GM21529 (cell line): ENCODE results near the gene ATP8A1.

Experiments
- ATAC-seq: cut with Tn5 transposase; IDR thresholded peaks from one replicate; pipeline ENCODE4 v1.9.1; 2021; ENCODE audit not compliant: unreplicated experiment

The ATP8A1 gene

DNA sequence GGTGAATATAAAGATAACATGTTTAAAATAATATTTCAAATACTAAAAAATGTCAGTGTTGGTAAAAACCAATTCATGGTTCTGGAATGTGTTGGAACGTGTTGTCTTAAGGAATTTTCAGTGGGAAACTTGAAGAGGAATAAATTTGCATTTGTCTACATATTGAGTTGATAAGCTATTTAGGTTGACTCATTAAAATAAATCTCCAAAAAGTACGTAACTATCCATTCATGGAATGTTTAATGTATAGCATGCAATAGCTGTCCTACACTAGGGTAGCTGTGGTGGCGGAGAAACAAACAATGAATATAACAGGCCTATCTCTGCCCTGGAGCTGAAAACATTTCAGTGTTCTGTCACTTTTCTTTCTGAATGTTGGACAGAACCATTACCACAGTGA, 239.4 kb downstream of the ATP8A1 start:
- ATAC-seq, result no peak

DNA sequence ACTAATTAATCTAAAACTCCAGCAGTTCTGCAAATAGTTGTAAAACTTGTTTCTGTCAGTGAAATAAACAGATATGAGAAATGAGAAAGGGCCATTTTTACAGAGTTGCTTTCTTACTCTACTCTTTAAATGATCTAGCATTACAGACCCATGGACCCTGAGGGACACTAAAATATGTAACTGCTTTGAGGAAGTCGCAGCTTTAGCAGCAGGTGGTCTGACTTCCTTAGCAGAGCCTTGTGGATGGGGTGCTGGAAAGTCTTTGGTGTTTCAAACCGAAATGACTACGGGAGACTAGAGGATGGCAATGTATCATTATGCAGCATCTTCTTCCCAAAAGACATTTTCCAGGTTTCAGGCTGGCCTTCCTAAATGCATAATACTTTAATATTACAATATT, 240.9 kb downstream of the ATP8A1 start:
- no peak for ATAC-seq

DNA sequence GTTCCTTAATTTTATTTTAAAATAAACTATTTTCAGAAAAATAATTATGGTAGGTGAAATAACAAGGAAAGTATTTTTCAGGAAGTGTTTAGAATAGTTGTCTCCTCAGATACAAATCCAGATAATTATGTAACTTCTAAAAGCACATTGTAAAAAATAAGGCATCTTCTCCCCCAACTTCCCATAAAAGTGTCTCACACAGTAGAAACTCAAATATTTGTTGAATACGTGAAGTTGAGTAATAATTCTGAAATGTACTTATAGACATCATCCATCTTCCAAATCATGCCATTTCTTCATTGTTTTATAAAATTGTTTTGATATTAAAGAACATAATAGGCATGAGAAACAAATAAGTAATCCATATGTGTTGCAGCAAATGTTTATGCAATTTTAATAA, 241.6 kb downstream of the ATP8A1 start:
- ATAC-seq, result no peak

DNA sequence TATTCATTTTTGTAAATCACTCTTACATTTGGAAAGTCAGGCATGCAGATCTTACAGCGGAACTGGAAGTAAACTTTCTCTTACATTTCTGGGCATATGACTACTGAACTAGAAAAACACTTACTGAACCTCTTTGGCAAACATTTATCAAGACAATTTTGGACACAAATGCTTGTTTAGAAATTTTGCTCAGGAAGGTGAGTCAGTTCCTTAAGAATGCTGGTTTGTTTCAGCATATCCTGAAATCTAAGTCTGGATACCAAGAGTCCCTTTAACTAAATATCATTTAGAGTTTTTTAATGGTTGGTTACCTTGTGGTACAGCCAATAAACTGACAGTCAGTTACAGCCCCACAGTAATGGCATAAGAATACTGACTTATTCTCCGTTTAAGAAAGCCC, 244.7 kb downstream of the ATP8A1 start:
- ATAC-seq, result no peak

DNA sequence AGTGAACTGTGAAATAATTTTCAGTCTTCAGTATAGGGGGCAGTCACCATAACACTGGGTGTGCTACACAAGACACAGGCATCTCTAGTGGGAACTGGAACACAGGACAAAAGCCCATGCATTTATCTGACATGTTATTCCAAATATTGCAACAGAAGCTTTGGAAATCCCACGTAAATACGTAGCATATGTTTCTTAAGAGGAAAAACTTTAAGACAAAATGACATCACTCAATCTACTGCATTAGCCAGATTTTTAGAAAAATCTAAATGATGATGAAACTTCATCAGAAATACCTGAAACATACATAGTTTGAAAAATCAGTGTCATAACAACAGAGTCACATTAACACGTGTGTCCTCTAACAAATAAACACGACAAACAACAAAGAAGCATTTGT, 245.1 kb downstream of the ATP8A1 start:
- no peak for ATAC-seq

DNA sequence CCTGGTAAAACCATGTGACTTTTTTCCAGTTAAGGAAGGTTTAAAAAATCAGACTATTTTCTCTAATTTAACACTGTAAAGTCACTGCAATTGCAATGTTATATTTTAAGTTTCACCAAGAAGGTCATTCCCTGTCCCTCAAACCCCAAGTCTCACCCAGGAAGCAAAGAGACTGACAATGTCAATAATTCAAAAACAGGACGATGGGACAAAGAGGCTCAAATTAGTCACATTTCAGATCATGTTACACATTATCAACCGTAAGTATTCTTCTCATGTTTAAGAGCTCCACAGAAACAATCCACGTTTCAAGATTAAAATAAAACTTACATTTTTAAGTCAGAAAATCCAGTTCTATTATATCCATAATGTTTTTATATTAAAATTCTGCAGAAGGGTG, 246.5 kb downstream of the ATP8A1 start:
- ATAC-seq, result no peak

DNA sequence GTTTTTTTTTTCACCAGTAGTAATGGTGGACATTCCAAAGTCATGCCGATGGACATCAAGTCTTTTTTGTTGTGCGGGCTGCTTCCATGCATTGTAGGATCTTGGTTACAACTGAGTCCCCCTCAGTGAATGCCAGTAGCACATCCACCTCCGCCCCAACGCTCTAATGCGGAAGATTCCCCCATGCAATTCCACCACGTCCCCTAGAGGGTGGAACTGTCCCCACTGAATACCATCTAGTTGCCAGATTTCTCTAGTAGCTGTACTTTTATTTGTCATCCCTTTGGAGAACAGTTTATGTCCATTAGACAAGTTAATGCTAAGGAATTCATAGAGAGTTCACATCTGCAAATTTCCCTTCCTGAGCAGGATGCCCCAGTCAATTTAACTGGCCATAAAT, 252.9 kb downstream of the ATP8A1 start:
- ATAC-seq, result no peak

DNA sequence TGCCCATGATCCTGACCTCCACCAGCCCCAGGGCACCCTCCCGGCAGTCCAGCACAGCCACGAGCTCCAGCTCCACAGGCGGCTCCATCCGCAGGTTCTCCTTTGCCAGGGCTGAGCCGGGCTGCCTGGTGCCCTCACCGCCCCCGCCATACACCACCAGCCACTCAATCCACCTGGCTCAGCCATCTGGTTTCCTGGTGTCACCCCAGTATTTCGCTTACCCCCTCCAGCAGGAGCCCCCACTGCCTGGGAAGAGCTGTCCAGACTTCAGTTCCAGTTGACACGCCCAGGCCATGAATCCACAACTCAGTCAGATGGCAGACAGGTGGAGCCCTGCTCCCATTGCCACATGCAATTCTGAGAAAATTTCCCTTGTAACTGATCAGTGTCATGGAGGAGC, 255.7 kb downstream of the ATP8A1 start:
- no peak for ATAC-seq

DNA sequence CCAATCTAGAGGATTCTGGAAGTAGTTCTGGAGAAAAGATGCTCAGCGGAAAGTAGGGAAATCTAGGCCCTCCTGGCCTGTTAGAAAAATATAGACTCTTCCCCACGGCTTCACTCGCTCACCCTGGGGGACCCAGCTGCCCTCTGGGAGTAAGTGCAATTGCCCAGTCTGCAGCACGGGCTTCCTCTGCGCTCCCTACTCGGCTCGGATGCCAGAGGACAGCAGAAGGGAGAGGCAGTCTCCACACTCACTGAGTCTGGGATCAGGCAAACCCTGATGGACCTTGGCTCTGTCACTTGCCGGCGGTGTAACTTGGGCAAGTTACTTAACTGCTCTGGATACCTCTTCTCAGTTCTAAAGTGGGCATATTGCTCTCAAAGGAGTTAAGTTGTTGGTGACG, 257.5 kb downstream of the ATP8A1 start:
- no peak for ATAC-seq

DNA sequence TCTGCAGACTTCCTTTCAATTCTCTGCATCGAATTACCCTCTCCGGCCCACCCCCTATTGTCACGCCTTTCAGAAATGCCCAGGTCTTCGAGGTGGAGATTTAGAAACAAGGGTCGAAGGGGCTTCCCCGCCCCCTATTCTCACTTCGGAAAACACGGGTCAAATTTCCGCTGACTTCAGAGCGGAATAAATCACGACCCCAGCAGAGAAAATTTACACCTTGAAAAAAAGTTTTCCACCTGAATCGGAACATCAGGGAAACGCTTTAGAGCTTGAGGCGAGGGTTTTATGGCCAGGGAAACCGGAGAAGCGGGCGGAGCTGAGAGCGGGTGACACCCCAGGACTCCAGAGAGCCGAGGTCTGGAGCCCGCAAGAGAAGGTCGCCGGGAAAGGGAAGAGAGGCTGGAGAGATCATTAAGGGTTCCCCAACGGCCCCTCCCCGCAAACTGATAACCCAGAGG, 258.0 kb downstream of the ATP8A1 start:
- no peak for ATAC-seq

DNA sequence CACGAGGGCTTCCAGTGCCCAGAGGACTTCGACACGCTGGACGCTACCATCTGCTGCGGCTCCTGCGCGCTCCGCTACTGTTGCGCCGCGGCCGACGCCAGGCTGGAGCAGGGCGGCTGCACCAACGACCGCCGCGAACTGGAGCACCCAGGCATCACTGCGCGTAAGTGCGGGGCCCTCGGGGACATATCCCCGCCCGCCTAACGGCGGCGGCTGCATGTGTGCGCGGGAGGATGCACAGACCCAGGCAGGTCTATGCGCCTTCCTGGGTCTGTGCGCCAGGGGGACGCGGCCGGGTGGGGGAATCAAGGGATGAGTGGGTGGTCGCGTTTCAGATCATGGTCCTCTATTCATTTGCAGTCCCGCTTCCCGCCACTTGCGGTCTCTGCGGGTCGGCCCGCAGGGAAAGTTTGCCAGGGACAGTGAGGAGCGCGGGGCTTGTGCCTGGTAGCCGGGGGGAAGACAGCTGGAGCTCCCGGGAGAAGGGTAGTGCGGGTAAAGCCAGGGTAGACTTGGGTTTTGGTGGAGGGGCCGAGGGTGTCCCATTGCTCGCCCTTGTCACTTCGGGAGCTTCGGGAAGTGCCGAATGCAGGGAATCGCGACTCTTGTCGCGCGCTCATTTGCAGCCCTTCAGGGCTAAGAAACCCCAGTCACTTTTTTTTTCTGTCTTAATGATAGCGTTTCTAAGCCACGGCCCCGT, 258.6 kb downstream of the ATP8A1 start:
- ATAC-seq, result peak; percentile 37

DNA sequence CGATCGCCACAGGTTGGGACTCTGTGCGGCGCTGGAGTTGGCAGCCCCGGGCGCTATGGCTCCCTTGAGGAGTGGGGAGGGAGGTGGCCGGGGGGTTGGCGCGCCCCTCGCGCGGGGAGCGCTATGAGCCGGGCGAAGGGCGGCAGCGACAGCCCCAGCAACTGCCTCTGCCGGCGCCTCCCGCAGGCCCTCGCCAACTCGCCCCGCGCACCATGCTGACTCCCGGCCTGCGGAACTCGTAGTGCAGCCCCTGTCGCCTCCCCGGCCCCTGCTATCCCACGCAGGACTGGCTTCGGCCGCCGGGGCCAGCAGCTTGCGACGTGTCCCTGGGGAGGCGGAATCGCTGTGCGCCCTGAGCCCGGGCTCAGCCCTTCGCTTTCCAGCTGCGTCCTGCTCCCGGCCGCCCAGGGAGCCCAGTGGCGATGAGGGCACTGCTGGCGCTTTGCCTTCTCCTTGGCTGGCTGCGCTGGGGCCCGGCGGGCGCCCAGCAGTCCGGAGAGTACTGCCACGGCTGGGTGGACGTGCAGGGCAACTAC, 259.2 kb downstream of the ATP8A1 start:
- ATAC-seq, result peak; percentile 32

DNA sequence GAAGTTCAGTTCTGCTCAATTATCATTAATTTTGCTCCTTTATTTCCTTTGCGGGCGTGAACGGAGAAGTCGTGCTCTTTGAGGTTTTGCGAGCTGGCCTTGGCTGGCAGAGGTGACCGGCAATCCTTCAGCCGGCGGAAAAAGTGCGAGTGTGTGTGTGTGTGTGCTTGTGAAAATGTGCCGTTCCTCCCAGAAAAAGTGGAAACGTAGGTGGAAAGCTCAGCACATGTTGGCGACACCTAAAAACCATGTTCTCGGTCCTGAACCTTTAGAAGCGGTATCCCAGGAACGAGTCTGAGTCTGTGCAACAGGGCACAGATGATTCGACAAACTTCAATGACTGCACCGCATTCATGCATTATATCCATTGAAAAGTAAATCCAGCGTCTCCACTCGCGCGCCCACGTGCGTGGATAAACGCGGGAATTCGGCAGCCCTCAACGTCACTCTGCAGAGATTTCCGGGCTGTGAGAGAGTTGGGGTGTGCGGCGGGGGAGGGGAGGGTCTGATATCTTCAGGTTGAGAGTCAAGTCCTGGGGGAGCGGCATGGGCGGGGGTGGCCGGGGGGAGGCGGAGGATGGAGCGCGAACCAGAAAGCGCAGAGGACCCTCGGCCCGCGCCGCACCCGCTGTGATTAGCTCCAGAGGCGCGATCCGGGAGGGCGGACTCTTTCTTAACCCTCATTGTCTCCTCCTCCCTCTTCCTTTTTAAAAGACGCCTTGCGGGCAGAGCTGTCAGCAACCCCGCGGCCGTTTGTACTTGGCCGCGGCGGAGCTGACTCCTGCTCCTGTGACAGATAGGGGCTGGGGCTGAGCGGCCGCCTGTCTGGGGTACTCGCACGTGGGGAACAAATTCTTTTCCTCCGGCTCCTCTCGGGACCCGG, 259.9 kb downstream of the ATP8A1 start, which contains the start of gene SHISA3:
SHISA3 (plus strand) TSS at position 737 of the 883 bp plus-strand sequence. CDS start 569 bp downstream, outside the sequence.
- peak; percentile 48 for ATAC-seq

DNA sequence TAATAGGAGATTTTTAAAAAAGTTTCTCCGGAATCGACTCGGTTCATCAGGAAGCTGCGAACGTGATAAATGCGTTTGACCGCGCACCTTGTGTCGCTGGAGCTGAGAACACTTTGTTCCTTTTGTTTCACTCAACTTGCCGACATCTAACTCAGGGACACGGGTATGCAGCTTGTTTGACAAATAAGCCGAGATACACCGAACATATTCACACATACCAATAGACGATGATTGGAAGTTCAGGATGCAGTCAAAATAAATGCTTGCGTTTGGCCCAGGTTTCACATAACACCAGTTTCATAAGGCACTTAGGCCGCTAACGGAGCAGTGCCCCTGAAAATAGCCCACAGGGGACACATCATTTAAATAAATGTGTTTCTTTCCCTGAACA, 260.5 kb downstream of the ATP8A1 start:
- ATAC-seq, result no peak

DNA sequence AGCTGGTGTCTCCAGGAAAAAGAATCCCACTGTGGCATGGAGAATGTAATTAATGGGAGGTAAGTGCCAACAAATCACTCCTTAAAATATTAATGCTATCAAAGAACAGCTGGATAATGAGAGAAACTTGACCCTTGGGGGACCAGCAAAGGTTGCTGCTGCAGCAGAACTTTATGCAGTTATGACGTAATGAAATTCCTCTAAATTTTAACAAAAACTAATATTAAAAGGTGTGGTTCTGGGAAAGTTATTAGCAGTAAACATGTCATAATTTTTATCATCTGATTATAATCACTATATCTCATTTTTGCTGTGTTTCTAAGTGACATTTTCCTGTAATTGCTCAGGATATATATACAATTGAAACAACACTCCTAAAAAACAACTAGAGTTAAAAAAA, 261.3 kb downstream of the ATP8A1 start:
- no peak for ATAC-seq

DNA sequence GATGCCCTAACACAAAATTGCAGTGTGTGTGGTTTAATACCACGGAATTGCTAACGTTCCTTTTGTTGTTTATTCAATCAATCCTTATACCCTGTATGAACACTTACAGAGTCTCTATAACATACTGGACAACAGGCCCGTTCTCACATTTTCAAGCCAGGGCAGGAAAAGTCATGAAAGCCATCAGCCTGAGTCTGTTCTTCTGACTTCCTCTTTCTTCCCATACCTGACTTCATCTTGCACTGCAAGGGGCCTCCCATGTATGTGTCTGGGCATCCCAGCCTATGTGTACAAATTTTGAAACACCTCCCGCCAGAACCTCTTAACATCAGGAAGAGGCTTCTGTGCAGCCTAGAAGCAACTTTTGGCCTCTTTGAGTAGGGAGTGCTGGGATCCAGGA, 264.5 kb downstream of the ATP8A1 start:
- ATAC-seq, result no peak

DNA sequence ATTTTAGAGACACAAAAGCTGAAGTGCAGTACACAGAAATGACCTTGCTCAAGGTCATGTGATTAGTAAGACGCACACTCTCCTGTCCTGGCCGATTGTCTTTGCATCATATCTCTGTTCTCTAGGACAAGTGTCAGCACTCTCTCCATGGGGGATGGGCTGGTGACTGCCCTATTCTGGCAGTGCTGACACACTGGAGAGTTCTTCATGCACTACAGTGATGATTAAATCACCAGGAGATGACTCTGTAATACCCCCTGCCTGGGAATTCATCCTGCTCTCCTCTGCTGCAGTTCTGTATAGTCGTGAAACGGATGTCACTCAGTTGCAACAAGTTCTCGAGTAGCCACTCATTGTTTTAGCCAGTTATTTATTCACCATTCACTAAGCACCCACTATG, 264.9 kb downstream of the ATP8A1 start:
- no peak for ATAC-seq

DNA sequence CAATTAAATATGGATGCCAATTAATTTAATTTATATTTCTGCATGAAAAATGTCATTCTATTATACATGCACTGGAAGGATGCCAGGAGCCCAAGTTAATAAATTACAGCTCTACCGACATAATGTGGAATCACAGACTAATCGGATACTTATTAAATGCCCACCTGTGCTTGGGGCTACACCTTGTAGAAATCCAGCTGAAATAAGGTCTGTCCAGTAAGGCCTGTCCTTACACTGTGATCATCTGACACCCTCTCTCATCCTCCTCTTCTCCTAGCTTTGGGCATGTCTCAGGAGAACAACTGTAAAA, 265.6 kb downstream of the ATP8A1 start:
- no peak for ATAC-seq

DNA sequence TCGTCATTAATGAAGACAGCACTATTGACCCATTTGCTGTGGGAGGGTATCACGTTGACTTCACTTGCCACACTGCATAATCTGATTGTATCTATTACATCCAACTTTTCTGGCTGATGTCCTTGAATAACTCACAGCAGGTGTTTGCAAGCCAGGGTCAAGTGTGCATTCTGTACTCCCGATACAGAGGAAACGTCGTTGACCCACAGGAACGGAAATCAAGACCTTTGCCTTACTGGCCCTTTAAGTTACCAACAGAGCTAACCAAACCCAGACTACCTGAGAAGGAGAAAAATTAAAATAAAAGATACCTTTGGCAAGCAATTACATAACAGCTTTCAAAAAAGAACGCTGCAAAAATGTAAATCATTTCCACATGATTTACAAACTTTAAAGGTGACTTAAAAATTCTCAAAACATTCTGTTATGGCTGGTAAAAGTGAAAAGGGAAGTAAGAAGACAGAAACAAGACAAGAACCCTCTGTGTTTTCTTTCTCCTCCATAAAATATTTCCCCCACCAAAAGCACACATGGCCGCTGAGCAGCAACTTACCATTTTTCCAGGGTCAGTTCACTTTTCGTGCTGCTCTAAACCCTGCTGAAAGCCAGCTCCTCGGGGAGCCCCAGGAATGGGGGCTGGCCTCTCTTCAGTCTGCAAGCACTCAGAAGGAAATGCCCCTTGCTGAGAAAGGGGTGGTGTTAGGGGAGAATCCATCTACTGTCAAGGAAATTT, 266.1 kb downstream of the ATP8A1 start:
- peak; percentile 42 for ATAC-seq

DNA sequence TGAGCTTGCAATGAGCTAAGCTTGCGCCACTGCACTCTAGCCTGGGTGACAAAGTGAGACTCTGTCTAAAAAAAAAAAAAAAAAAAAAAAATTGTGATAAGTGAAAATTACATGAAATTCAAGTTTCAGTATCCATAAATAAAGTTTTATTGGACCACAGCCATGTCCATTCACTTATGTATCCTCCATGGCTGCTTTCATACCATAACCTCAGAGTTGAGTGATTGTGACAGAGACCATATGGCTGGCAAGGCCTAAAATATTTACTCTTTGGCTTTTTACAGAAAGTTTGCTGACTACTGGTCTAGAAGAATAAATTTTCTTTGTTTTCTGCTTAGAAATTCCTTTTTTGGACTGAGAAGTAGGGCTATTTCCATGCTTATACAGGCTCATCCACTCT, 271.4 kb downstream of the ATP8A1 start:
- ATAC-seq, result no peak

DNA sequence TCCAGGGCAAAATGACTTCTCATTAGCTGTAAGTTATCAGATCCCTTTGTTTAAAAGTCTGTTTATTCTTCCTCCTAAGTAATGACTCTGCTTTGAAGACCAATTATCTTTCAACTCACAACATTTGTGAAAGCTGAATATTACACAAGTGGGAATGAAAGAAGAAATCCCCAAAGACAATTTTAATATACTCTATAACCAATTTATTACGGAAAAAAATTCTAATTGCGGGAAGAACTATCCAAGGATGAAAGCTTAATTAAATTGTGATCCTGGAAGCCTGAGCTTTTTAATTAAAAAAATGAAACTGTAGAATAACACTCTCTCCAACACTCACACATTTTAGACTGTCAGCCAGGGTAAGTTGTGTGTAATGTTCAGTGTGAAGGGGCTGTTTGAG, 275.2 kb downstream of the ATP8A1 start:
- no peak for ATAC-seq

DNA sequence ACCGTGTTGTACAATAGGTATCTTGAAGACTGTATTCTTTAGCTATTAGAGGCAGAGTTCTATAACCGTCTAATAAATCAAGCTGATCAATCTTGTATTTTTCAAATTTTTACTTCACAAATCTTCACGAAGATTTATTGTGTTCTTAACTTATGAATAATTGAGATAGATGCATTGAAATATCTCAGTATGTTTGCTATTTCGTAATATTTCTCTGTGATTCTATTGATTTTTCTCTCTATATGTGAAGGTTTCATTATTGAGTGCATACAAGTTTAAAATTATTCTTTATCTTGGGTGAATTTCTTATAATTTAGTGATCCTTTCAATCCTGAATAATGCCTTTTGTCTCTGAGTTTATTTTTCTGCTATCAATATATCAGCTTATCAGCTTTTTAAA, 279.4 kb downstream of the ATP8A1 start:
- no peak for ATAC-seq
